SK-N-SH (cell line): ENCODE measurements around the gene ETHE1. TPM values are rescaled to one million over a fixed set of nuclear protein-coding genes. Genes with fewer than 3 reads are reported as not detected.

Source experiments
- CTCF ChIA-PET: fragments of 300-600, 350-600 bp; formaldehyde crosslinking; extraction: SDS; loops from one replicate; lab custom pipeline; 2021; lab: Yijun Ruan, JAX
- POLR2A ChIA-PET: fragments of 350-600 bp; sonication (Branson Sonifier 250); formaldehyde crosslinking; extraction: SDS; loops from one replicate; lab custom pipeline; 2020; ENCODE audit warnings: antibody characterized with exemption, inconsistent platforms; lab: Yijun Ruan, JAX
- DNase-seq: peaks from one replicate; pipeline ENCODE4 v3.0.0; 2012
- H2AFZ ChIP-seq: fragments of 200-600 bp; sonication (generic); 2 replicates; pipeline ENCODE4 v1.8.1; 2016; ENCODE audit warnings: antibody characterized with exemption, mild to moderate bottlenecking, low read depth
- H3F3A ChIP-seq: fragments of 200-600 bp; sonication (generic); replicated peaks from 2 replicates; pipeline ENCODE3; 2016; ENCODE audit warnings: antibody characterized with exemption, mild to moderate bottlenecking; ENCODE audit not compliant: insufficient read depth
- H3K27ac ChIP-seq, 2 experiments: fragments of 200-500 bp in 1 of 2; fragments of 200-600 bp in 1 of 2; sonication (Bioruptor generic) in 1 of 2; sonication (generic), shearing (Covaris generic) in 1 of 2; 2 replicates each; pipeline versions ENCODE4 v1.5.1 to v1.6.1; 2014 to 2016; ENCODE audit warnings: low read depth in 2 of 2, inconsistent platforms in 1 of 2, low read length in 1 of 2, mild to moderate bottlenecking in 1 of 2, mixed read lengths in 1 of 2
- H3K27me3 ChIP-seq: fragments of 200-600 bp; sonication (generic), shearing (Covaris generic); 2 replicates; pipeline ENCODE4 v1.6.1; 2016; ENCODE audit warnings: mixed run types; ENCODE audit not compliant: insufficient read depth
- H3K36me3 ChIP-seq, 2 experiments: fragments of 200-500 bp in 1 of 2; fragments of 200-600 bp in 1 of 2; sonication (Bioruptor generic) in 1 of 2; sonication (generic) in 1 of 2; replicated peaks in 1 of 2; 2 replicates each; pipeline versions ENCODE3 to v1.5.1; 2014 to 2016; ENCODE audit warnings: low read length in 1 of 2, mild to moderate bottlenecking in 1 of 2; ENCODE audit not compliant: insufficient read depth in 2 of 2, control insufficient read depth in 1 of 2
- H3K4me1 ChIP-seq, 2 experiments: fragments of 200-500 bp in 1 of 2; fragments of 200-600 bp in 1 of 2; sonication (Bioruptor generic) in 1 of 2; sonication (generic), shearing (Covaris generic) in 1 of 2; 2 replicates each; pipeline versions ENCODE4 v1.5.1 to v1.6.1; 2014 to 2016; ENCODE audit warnings: low read depth in 1 of 2, low read length in 1 of 2, mixed run types in 1 of 2; ENCODE audit not compliant: insufficient read depth in 2 of 2, control insufficient read depth in 1 of 2
- H3K4me2 ChIP-seq: fragments of 200-600 bp; sonication (generic), shearing (Covaris generic); 2 replicates; pipeline ENCODE4 v1.6.1; 2017; ENCODE audit warnings: mixed run types
- H3K4me3 ChIP-seq, 2 experiments: fragments of 200-500 bp in 1 of 2; fragments of 200-600 bp in 1 of 2; sonication (Bioruptor generic) in 1 of 2; sonication (generic), shearing (Covaris generic) in 1 of 2; 2 replicates each; pipeline versions ENCODE4 v1.5.1 to v1.8.1; 2014 to 2016; ENCODE audit warnings: low read depth in 2 of 2, inconsistent platforms in 1 of 2, low read length in 1 of 2, mild to moderate bottlenecking in 1 of 2, mixed read lengths in 1 of 2, moderate library complexity in 1 of 2
- H3K79me2 ChIP-seq: fragments of 200-600 bp; sonication (generic); 2 replicates; pipeline ENCODE4 v1.8.1; 2017; ENCODE audit warnings: mild to moderate bottlenecking; ENCODE audit not compliant: insufficient read depth
- H3K9ac ChIP-seq: fragments of 200-600 bp; sonication (generic); 2 replicates; pipeline ENCODE4 v1.6.1; 2017; ENCODE audit warnings: mixed run types
- H3K9me2 ChIP-seq: fragments of 200-600 bp; sonication (generic); 2 replicates; pipeline ENCODE4 v1.6.1; 2017; ENCODE audit warnings: mixed run types
- H3K9me3 ChIP-seq: fragments of 200-600 bp; sonication (generic); 2 replicates; pipeline ENCODE4 v1.6.1; 2017; ENCODE audit warnings: mixed run types, mild to moderate bottlenecking, moderate library complexity
- H4K20me1 ChIP-seq: fragments of 200-600 bp; sonication (generic); 2 replicates; pipeline ENCODE4 v1.6.1; 2017; ENCODE audit warnings: mild to moderate bottlenecking, mixed run types; ENCODE audit not compliant: insufficient read depth
- CTCF ChIP-seq: fragments of 200-600 bp; sonication (generic); IDR thresholded peaks from 2 replicates; pipeline ENCODE4 v1.6.1; 2017; ENCODE audit warnings: antibody characterized with exemption, mild to moderate bottlenecking, moderate library complexity
- EP300 ChIP-seq, 2 experiments: IDR thresholded peaks; 2 replicates each; pipeline versions ENCODE4 v1.4.0 to v1.6.1; 2012; ENCODE audit warnings: borderline replicate concordance in 1 of 2, low read depth in 1 of 2, low read length in 1 of 2
- GATA2 ChIP-seq: sonication (generic); formaldehyde crosslinking; IDR thresholded peaks from 2 replicates; pipeline ENCODE4 v1.5.0; 2020; ENCODE audit warnings: mild to moderate bottlenecking, missing genetic modification reagents
- MXI1 ChIP-seq: IDR thresholded peaks from 2 replicates; pipeline ENCODE4 v1.6.1; 2012; ENCODE audit warnings: mild to moderate bottlenecking, low read depth, low read length, improper control_type of control experiment
- NFIC ChIP-seq: IDR thresholded peaks from 2 replicates; pipeline ENCODE4 v1.4.0; 2012; ENCODE audit warnings: borderline replicate concordance
- NRF1 ChIP-seq: IDR thresholded peaks from 2 replicates; pipeline ENCODE4 v1.6.1; 2012; ENCODE audit warnings: low read depth, mild to moderate bottlenecking, low read length
- RCOR1 ChIP-seq: fragments of 150-350 bp; IDR thresholded peaks from 2 replicates; pipeline ENCODE4 v1.6.1; 2017; ENCODE audit warnings: antibody characterized with exemption, low read length
- RFX5 ChIP-seq: IDR thresholded peaks from 2 replicates; pipeline ENCODE4 v1.6.1; 2012; ENCODE audit warnings: mild to moderate bottlenecking, improper control_type of control experiment, low read length
- SIN3A ChIP-seq: IDR thresholded peaks from 2 replicates; pipeline ENCODE4 v1.6.1; 2012; ENCODE audit warnings: low read depth, mild to moderate bottlenecking, low read length, moderate library complexity, borderline replicate concordance
- SMC3 ChIP-seq: IDR thresholded peaks from 2 replicates; pipeline ENCODE4 v1.6.1; 2012; ENCODE audit warnings: low read depth, low read length, improper control_type of control experiment
- TAF1 ChIP-seq: IDR thresholded peaks from 2 replicates; pipeline ENCODE4 v1.6.1; 2012; ENCODE audit warnings: low read depth, mild to moderate bottlenecking, low read length, moderate library complexity, borderline replicate concordance
- TCF12 ChIP-seq: IDR thresholded peaks from 2 replicates; pipeline ENCODE4 v1.4.0; 2012
- TEAD4 ChIP-seq: IDR thresholded peaks from 2 replicates; pipeline ENCODE4 v1.4.0; 2012; ENCODE audit warnings: mild to moderate bottlenecking, borderline replicate concordance; ENCODE audit not compliant: insufficient read depth
- YY1 ChIP-seq: IDR thresholded peaks from 2 replicates; pipeline ENCODE4 v1.4.0; 2012; ENCODE audit warnings: low read depth, mild to moderate bottlenecking
- WGBS: methylation state at CpG from one replicate; pipeline ENCODE4 v1.1.6; 2017; ENCODE audit warnings: low lambda C conversion rate; 5-methylcytosine and 5-hydroxymethylcytosine counted together
- polyA plus RNA-seq, 3 experiments: library from polyadenylated mRNA; depleted of rRNA; stranded (reverse); fragments of >200 nt; gene quantifications; 2 replicates each; pipeline ENCODE4 v1.2.3, GENCODE V29; 2012

The ETHE1 gene
- polyA plus RNA-seq, 1 of the 3 experiments (the other 2 are of a cell fraction): 86.2 TPM

DNA sequence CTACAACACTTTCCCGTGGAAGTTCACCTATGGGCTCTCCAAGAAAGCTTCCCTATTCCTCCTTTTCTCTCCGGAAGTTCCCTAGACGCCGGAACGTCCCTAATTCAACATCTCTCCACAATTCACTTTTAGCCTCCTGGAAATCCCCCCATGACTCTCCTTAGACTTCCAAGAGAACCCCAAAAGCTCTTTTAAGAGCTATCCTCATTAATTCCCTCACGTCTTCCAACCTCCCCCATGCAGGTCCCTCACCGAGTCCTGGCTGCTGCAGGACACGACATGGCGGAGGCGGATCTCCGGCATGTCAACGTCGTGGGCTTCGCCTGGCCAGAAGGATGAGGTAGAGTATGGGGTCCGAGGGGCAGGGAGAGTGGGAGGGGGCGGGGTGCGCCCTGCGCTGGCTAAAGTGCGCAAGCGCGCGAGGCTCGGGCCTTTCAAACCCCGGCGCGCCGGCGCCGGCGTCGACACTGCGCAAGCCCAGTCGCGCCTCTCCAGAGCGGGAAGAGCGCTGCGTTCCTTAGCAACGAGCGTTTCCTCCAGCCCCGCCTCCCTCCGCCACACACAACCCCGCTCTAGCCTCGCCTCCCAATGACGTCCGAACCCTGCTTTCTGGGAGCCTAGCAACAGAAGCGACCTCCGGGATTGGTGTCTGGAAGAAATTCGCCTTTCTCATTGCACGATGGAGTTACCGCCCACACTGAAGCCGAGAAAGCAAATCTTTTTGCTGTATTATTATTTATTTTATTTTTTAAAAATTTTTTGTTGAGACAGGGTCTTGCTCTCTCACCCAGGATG lies 48.4 kb upstream of the ETHE1 start, which contains the start of the genes PINLYP and XRCC1:
Gene PINLYP (plus strand): TSS at position 646 of the 795 bp plus-strand sequence. CDS start 1,391 bp downstream, outside the sequence.
Gene XRCC1 (minus strand): TSS at position 372 of the 795 bp plus-strand sequence. CDS start 69 bp downstream, at position 303.
- Histone ChIP-seq H3K36me3 (peaks cover 0 to 9% of the 10 kb centered on the region in 2 experiments), H3K4me1 (peaks cover 0 to 15% of the 10 kb centered on the region in 2 experiments; a peak in 1 of 4 replicates), H3K27ac (peak within 1 kb of the TSS; percentile 80 to 87), H3K4me2 (peak within 1 kb of the TSS; percentile 93), H3K79me2 (peaks cover 27% of the 10 kb centered on the region; the same call in 1 of the 2 replicates), H3K4me3 (peak within 1 kb of the TSS; percentile 75 to 91), H3K9me2 (no peaks in the 10 kb centered on the region), H3K9me3 (no peaks in the 10 kb centered on the region), H3F3A (no peaks in the 10 kb centered on the region), H2AFZ (peak within 1 kb of the TSS; percentile 100), H3K27me3 (no peaks in the 10 kb centered on the region), H4K20me1 (no peaks in the 10 kb centered on the region)
- under 1% methylated on average over 27 of the region's 51 CpGs for WGBS
- POLR2A ChIA-PET: interaction anchor here (1.7 kb wide), 1 partner anchor 21 kb away, joined by 4 read pairs; the partner anchor contains the start of gene ZNF576
- TF ChIP-seq NFIC: no peak
- TF ChIP-seq RCOR1: no peak
- TF ChIP-seq EP300 (IDR thresholded peaks at IDR 0.05; ENCODE audit: borderline replicate concordance in 1 of 2, low read depth in 1 of 2, low read length in 1 of 2): peak in 1 of 2 experiments; percentile 47; a peak in 1 of 4 replicates
- TF ChIP-seq NRF1: peak; percentile 97
- peak; percentile 99 for TF ChIP-seq RFX5
- TF ChIP-seq YY1: peak; percentile 19; the same call in 1 of the 2 replicates
- no peak for TF ChIP-seq TCF12
- TF ChIP-seq SIN3A: 0 out of 2 replicates have a peak, but pooled peaks have one; percentile 33
- TF ChIP-seq TAF1: peak; percentile 41; the same call in 1 of the 2 replicates
- TF ChIP-seq MXI1: peak; percentile 57
- TF ChIP-seq, all 33 proteins: peak for 7
- CTCF ChIA-PET: interaction anchor here (0.9 to 3.7 kb wide), 4 partner anchors 9 to 40 kb away, joined by 3 to 43 read pairs (median 8); no protein-coding TSS in a partner anchor
- peak within 1 kb of the TSS; percentile 96 for H3K9ac ChIP-seq
- DNase-seq: peak; percentile 95

DNA sequence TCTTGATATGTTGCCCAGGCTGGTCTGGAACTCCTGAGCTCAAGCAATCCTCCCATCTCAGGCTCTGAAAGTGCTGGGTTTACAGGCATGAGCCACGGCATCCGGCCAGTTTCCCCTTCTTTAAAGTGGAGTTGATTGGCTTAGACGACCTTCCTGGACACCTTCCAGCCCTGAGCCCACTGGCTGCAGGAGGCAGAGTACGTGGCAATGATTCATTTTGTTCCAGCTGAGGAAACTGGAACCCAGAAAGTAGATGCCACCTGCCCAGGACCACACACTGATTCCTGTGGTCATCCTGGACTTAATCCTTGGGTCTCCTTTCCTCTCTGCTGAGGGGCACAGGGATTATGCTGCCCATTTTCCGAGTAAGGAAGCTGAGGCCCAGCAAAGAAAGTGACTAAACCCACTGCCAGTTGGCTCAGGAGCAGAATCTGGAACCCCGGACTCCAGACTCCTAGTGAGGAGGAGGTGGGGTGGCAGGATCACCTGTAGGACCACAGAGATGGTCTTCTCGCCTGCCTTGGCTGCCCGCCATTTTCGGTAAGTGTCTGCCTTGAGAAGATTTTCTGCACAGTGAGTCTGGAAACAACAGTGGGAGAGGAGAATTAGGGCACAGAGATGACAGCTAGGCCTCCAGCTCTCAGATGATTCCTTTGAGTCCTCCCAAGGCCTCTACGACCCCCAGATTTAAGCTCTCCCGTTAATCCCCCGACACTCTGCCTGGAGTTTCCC lies 47.6 kb upstream of the ETHE1 start:
- H3K79me2 ChIP-seq: peaks cover 34% of the 10 kb centered on the region; the same call in 1 of the 2 replicates
- H3K4me1 ChIP-seq: peaks cover 0 to 15% of the 10 kb centered on the region in 2 experiments; a peak in 1 of 4 replicates
- H3K36me3 ChIP-seq: peaks cover 0 to 9% of the 10 kb centered on the region in 2 experiments
- peak overlapping the region; percentile 96 for H3K9ac ChIP-seq
- CTCF ChIA-PET: interaction anchor here (0.6 to 3.7 kb wide), 5 partner anchors 10 to 71 kb away, joined by 3 to 43 read pairs (median 3); no protein-coding TSS in a partner anchor
- WGBS: 16% methylated on average over 11 of the region's 12 CpGs
- H4K20me1 ChIP-seq: no peaks in the 10 kb centered on the region
- peak overlapping the region; percentile 93 for H2AFZ ChIP-seq
- H3K27ac ChIP-seq: peak overlapping the region; percentile 77 to 80
- no peaks in the 10 kb centered on the region for H3K27me3 ChIP-seq
- H3K9me3 ChIP-seq: no peaks in the 10 kb centered on the region
- DNase-seq: no peak
- H3F3A ChIP-seq: no peaks in the 10 kb centered on the region
- no peaks in the 10 kb centered on the region for H3K9me2 ChIP-seq
- TF ChIP-seq GATA2 (CRISPR knock-in tag) (no peak), TEAD4 (no peak), CTCF (no peak), SMC3 (no peak), RFX5 (no peak), RCOR1 (no peak), NFIC (no peak)
- H3K4me3 ChIP-seq: peak overlapping the region; percentile 75 to 91
- H3K4me2 ChIP-seq: peak overlapping the region; percentile 93
- POLR2A ChIA-PET: interaction anchor here (1.7 kb wide), 1 partner anchor 22 kb away, joined by 4 read pairs; the partner anchor contains the start of gene ZNF576
